Fibroblast of lung (primary cell): ENCODE results near the gene MYADML2. TPM values are rescaled to one million over a fixed set of nuclear protein-coding genes. Genes with fewer than 3 reads are reported as not detected.
A peak's percentile ranks its signal among the peaks of the same experiment; 100 is the strongest.

Experiments
- DNase-seq, 2 donors: peaks; one replicate each; pipeline versions ENCODE4 v3.0.0 to v3.0.0-alpha.2; 2010; ENCODE audit warnings: low read depth in 2 of 2
- H2AFZ ChIP-seq: 2 replicates; pipeline ENCODE4 v1.5.1; 2012; ENCODE audit warnings: low read length, control low read depth, inconsistent platforms
- H3K27ac ChIP-seq: 2 replicates; pipeline ENCODE4 v1.5.1; 2011; ENCODE audit warnings: low read length, control low read depth; ENCODE audit not compliant: insufficient read depth
- H3K27me3 ChIP-seq: 2 replicates; pipeline ENCODE4 v1.5.1; 2011; ENCODE audit warnings: mild to moderate bottlenecking, low read length; ENCODE audit not compliant: control insufficient read depth, insufficient read depth
- H3K36me3 ChIP-seq: 2 replicates; pipeline ENCODE4 v1.5.1; 2011; ENCODE audit warnings: low read length; ENCODE audit not compliant: control insufficient read depth, insufficient read depth
- H3K4me1 ChIP-seq: 2 replicates; pipeline ENCODE4 v1.5.1; 2011; ENCODE audit warnings: low read length; ENCODE audit not compliant: control insufficient read depth, insufficient read depth; ENCODE audit errors: extremely low read depth
- H3K4me2 ChIP-seq: 2 replicates; pipeline ENCODE4 v1.5.1; 2011; ENCODE audit warnings: low read length, control low read depth; ENCODE audit not compliant: insufficient read depth; ENCODE audit errors: extremely low read depth
- H3K4me3 ChIP-seq, 4 experiments: fragments of 200-600 bp in 1 of 4; sonication (generic) in 1 of 4; replicated peaks in 1 of 4; 2 replicates each; pipeline ENCODE4 v1.5.1; 2011 to 2016; ENCODE audit warnings: low read length in 4 of 4, low read depth in 3 of 4, mild to moderate bottlenecking in 3 of 4, control low read depth in 2 of 4, inconsistent platforms in 1 of 4, mixed read lengths in 1 of 4; ENCODE audit not compliant: insufficient read depth in 1 of 4; ENCODE audit errors: control extremely low read depth in 1 of 4
- H3K79me2 ChIP-seq: 2 replicates; pipeline ENCODE4 v1.5.1; 2012; ENCODE audit warnings: mild to moderate bottlenecking, low read length, inconsistent platforms; ENCODE audit not compliant: control insufficient read depth, insufficient read depth
- H3K9ac ChIP-seq: 2 replicates; pipeline ENCODE4 v1.5.1; 2011; ENCODE audit warnings: mild to moderate bottlenecking, low read length, control low read depth; ENCODE audit not compliant: insufficient read depth
- H3K9me3 ChIP-seq: 2 replicates; pipeline ENCODE4 v1.5.1; 2012; ENCODE audit warnings: low read depth, low read length; ENCODE audit not compliant: control insufficient read depth, insufficient read depth
- H4K20me1 ChIP-seq: 2 replicates; pipeline ENCODE4 v1.5.1; 2011; ENCODE audit warnings: low read length; ENCODE audit not compliant: control insufficient read depth, insufficient read depth; ENCODE audit errors: extremely low read depth
- EZH2 ChIP-seq: IDR thresholded peaks from 2 replicates; pipeline ENCODE4 v1.5.1; 2012; ENCODE audit warnings: low read length, control low read depth, mild to moderate bottlenecking; ENCODE audit errors: missing control alignments
- polyA plus RNA-seq, 2 donors: library from polyadenylated mRNA; depleted of rRNA in 1 of 2; stranded (reverse) in 1 of 2; unstranded in 1 of 2; fragments of >200 nt; gene quantifications; 2 replicates each; pipeline ENCODE4 v1.2.1, GENCODE V29; 2011 to 2012; ENCODE audit warnings: missing spikeins in 1 of 2
- total RNA-seq: library from RNA; depleted of rRNA; stranded (reverse); fragments of >200 nt; gene quantifications from 2 replicates; pipeline ENCODE4 v1.2.1, GENCODE V29; 2014
- TF ChIP-seq, protein P1 (sequence below), 2 donors: IDR thresholded peaks in 1 of 2; conservative IDR thresholded peaks in 1 of 2; 1 replicate in 1 of 2; 2 replicates in 1 of 2; pipeline ENCODE4 v1.5.1; 2011 to 2012; ENCODE audit warnings: low read length in 2 of 2, control low read depth in 1 of 2, inconsistent platforms in 1 of 2, low read depth in 1 of 2, mild to moderate bottlenecking in 1 of 2

The MYADML2 gene
- total and polyA plus RNA-seq, 2 donors (not counting 1 experiment from before 2014, with no cell fraction given) = not detected

DNA sequence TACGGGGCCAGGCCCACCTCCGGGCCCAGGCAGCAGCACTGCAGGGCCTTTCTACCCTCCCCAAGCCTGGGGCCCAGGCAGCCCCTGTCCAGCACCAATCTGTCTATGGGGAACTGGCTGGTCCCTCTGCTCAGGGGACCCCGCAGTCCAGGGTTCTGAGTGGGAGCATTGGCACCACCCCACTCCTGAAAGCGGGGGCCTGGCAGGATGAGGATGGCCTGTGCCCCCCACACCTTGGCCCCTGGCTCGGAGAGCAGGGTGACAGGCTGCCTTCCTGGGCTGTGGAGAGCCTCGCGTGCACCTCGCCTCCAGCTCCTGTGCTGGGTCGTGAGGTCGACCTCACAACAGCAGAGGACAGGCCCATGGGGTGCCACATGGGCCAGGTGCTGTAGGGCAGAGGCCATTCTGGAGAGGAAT lies 43.6 kb downstream of the MYADML2 start:
- H3K9me3 ChIP-seq = no peaks in the 10 kb centered on the region
- TF ChIP-seq EZH2 = no peak
- TF ChIP-seq, protein P1, sequence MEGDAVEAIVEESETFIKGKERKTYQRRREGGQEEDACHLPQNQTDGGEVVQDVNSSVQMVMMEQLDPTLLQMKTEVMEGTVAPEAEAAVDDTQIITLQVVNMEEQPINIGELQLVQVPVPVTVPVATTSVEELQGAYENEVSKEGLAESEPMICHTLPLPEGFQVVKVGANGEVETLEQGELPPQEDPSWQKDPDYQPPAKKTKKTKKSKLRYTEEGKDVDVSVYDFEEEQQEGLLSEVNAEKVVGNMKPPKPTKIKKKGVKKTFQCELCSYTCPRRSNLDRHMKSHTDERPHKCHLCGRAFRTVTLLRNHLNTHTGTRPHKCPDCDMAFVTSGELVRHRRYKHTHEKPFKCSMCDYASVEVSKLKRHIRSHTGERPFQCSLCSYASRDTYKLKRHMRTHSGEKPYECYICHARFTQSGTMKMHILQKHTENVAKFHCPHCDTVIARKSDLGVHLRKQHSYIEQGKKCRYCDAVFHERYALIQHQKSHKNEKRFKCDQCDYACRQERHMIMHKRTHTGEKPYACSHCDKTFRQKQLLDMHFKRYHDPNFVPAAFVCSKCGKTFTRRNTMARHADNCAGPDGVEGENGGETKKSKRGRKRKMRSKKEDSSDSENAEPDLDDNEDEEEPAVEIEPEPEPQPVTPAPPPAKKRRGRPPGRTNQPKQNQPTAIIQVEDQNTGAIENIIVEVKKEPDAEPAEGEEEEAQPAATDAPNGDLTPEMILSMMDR (conservative IDR thresholded peaks at IDR 0.05 in 1 of 2, IDR thresholded peaks at IDR 0.05 in 1 of 2; ENCODE audit: low read depth in 1 of 2, low read length in 2 of 2) = no peak
- no peak overlapping the region for H3K4me3 ChIP-seq
- H3K9ac ChIP-seq = no peak overlapping the region
- no peak for DNase-seq
- no peak overlapping the region for H2AFZ ChIP-seq
- no peaks in the 10 kb centered on the region for H3K27me3 ChIP-seq
- no peaks in the 10 kb centered on the region for H4K20me1 ChIP-seq
- H3K79me2 ChIP-seq = no peaks in the 10 kb centered on the region
- H3K36me3 ChIP-seq = peaks cover 32% of the 10 kb centered on the region
- no peaks in the 10 kb centered on the region for H3K4me1 ChIP-seq
- no peak overlapping the region for H3K4me2 ChIP-seq
- H3K27ac ChIP-seq = no peak overlapping the region

DNA sequence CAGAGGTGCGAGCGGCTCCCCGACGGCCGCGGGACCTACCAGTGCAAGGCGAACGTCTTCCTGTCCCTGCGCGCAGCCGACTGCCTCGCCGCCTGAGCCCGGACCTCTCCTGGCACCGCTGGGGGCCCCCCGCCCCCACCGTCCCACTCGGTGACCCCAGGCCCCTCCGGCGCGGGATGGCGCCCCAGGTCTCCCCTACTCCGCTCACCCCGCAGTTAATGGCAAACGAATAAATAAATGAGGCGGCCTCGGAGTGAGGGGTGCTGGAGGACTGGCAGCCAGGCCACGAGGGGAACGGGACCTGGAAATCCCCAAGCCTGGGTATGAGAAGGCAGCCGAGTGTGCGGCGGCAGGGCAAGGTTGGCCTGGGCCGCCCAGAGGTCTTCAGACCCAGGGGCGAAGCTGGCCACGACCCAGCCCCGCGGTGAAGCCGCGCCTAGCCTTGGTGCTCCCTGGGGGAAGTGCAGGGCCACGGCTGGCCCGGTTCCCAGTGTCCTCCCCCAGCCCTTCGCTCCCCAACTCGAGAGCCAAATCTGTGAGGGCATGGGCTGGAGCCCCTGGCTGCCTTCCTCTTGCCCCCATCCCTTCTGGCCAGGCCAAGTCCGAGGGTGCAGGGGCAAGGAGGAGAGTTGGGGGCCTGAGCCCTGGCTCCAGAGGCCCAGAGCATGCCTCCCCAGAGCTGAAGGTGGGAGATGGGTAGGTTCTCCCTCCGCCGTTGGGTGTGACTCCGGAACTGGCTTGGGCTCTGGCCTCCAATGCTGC lies 44.2 kb downstream of the MYADML2 start:
- Histone ChIP-seq H3K4me1 (no peaks in the 10 kb centered on the region), H3K27me3 (no peaks in the 10 kb centered on the region), H2AFZ (no peak overlapping the region), H3K27ac (no peak overlapping the region), H3K9me3 (no peaks in the 10 kb centered on the region), H4K20me1 (no peaks in the 10 kb centered on the region), H3K4me2 (peak overlapping the region; percentile 59), H3K4me3 (peak overlapping the region in 1 of 4 experiments; percentile 42), H3K36me3 (peaks cover 30% of the 10 kb centered on the region), H3K9ac (no peak overlapping the region), H3K79me2 (no peaks in the 10 kb centered on the region)
- DNase-seq = no peak
- TF ChIP-seq, protein P1 (conservative IDR thresholded peaks at IDR 0.05 in 1 of 2, IDR thresholded peaks at IDR 0.05 in 1 of 2; ENCODE audit: low read depth in 1 of 2, low read length in 2 of 2) = no peak
- TF ChIP-seq EZH2 = no peak

DNA sequence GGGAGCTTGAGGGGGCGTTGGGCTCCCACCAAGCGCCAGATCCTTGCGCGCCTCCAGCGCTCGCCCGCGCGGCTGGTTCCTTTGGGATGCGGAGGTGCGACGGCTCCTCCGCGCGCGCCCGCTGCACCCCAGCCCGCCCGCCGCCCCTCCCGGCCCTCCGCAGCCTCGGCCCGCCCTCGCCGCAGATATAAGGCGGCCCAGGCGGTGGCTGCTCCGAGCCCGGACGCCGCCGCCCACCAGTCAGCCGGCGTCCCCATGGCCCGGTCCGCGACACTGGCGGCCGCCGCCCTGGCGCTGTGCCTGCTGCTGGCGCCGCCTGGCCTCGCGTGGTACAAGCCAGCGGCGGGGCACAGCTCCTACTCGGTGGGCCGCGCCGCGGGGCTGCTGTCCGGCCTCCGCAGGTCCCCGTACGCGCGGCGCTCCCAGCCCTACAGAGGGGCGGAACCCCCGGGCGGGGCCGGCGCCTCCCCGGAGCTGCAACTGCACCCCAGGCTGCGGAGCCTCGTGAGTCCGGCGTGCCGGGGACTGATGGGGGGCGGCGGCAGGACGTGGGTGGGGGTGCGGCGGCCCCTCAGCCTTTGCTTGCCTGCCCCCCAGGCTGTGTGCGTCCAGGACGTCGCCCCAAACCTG lies 44.9 kb downstream of the MYADML2 start, which contains the start of gene NPB:
Gene NPB, plus strand, starts transcription at position 216 of the 630 bp plus-strand sequence. Its CDS starts 40 bp downstream, at position 256.
- Histone ChIP-seq H3K79me2 (no peaks in the 10 kb centered on the region), H3K27ac (no peak within 1 kb of the TSS), H3K27me3 (no peaks in the 10 kb centered on the region), H3K36me3 (peaks cover 29% of the 10 kb centered on the region), H3K4me2 (peak within 1 kb of the TSS; percentile 59), H3K9me3 (no peaks in the 10 kb centered on the region), H3K4me3 (peak within 1 kb of the TSS in 1 of 4 experiments; percentile 42), H3K9ac (no peak within 1 kb of the TSS), H3K4me1 (no peaks in the 10 kb centered on the region), H4K20me1 (no peaks in the 10 kb centered on the region), H2AFZ (no peak within 1 kb of the TSS)
- no peak for TF ChIP-seq EZH2
- TF ChIP-seq, protein P1 (conservative IDR thresholded peaks at IDR 0.05 in 1 of 2, IDR thresholded peaks at IDR 0.05 in 1 of 2; ENCODE audit: low read depth in 1 of 2, low read length in 2 of 2) = no peak
- no peak for DNase-seq
